Suppressor macrophage treated with lipopolysaccharide for 4 hours (primary cell): ENCODE data around the gene LTBP1.
"Not testable (repeated sequence)": the region's sequence is repeated elsewhere in the genome, so short reads cannot be mapped to it uniquely, and the experiment has no call there.

ENCODE experiments used
- DNase-seq: peaks from one replicate; pipeline ENCODE4 v3.0.0-alpha.2; 2020

The LTBP1 gene

GRCh38 chr2:33208400-33208799, 261.6 kb downstream of the LTBP1 start:
- no peak for DNase-seq

- DNase-seq: no peak
These were observed 263.2 kb downstream of the LTBP1 start for GRCh38 chr2:33209976-33210375.

GRCh38 chr2:33210626-33211025, 263.9 kb downstream of the LTBP1 start:
- DNase-seq: peak; percentile 65

- no peak for DNase-seq
These were observed 265.4 kb downstream of the LTBP1 start for GRCh38 chr2:33212151-33212550.

- peak; percentile 5 for DNase-seq
These were observed 266.5 kb downstream of the LTBP1 start for GRCh38 chr2:33213244-33213643.

GRCh38 chr2:33213648-33214047, 266.9 kb downstream of the LTBP1 start:
- DNase-seq: no peak

- no peak for DNase-seq
These were observed 267.7 kb downstream of the LTBP1 start for GRCh38 chr2:33214436-33214835.

- no peak for DNase-seq
These were observed 268.1 kb downstream of the LTBP1 start for GRCh38 chr2:33214857-33215256.

- no peak for DNase-seq
These were observed 268.5 kb downstream of the LTBP1 start for GRCh38 chr2:33215299-33215698.

- no peak for DNase-seq
These were observed 269.2 kb downstream of the LTBP1 start for GRCh38 chr2:33215983-33216382.

- no peak for DNase-seq
These were observed 269.9 kb downstream of the LTBP1 start for GRCh38 chr2:33216508-33217182.

GRCh38 chr2:33217406-33217805, 270.7 kb downstream of the LTBP1 start:
- DNase-seq: no peak

- no peak for DNase-seq
These were observed 272.4 kb downstream of the LTBP1 start for GRCh38 chr2:33219114-33219513.

- DNase-seq: peak; percentile 43
These were observed 273.1 kb downstream of the LTBP1 start for GRCh38 chr2:33219850-33220275.

GRCh38 chr2:33220533-33220932, 273.8 kb downstream of the LTBP1 start:
- DNase-seq: no peak

- DNase-seq: no peak
These were observed 274.5 kb downstream of the LTBP1 start for GRCh38 chr2:33221046-33221784.

GRCh38 chr2:33222309-33222708, 275.6 kb downstream of the LTBP1 start:
- DNase-seq: no peak

- DNase-seq: no peak
These were observed 277.1 kb downstream of the LTBP1 start for GRCh38 chr2:33223856-33224255.

GRCh38 chr2:33225350-33225749, 278.6 kb downstream of the LTBP1 start:
- no peak for DNase-seq

- DNase-seq: no peak
These were observed 279.8 kb downstream of the LTBP1 start for GRCh38 chr2:33226546-33226945.

- DNase-seq: no peak
These were observed 282.9 kb downstream of the LTBP1 start for GRCh38 chr2:33229646-33230045.

- no peak for DNase-seq
These were observed 283.4 kb downstream of the LTBP1 start for GRCh38 chr2:33230195-33230594.

- DNase-seq: no peak
These were observed 284.1 kb downstream of the LTBP1 start for GRCh38 chr2:33230842-33231241.

- DNase-seq: not testable (repeated sequence)
These were observed 288.8 kb downstream of the LTBP1 start for GRCh38 chr2:33235559-33235958.
